HEK293 (cell line): ENCODE results near the gene TTLL7.

Source experiments
- CTCF ChIA-PET: fragments of 350-600 bp; formaldehyde crosslinking; extraction: SDS; loops from one replicate; lab custom pipeline; 2021; ENCODE audit warnings: antibody characterized with exemption; lab: Yijun Ruan, JAX
- POLR2A ChIA-PET: fragments of 300-600 bp; formaldehyde crosslinking; extraction: SDS; loops from one replicate; lab custom pipeline; 2020; ENCODE audit warnings: antibody characterized with exemption, inconsistent platforms; lab: Yijun Ruan, JAX
- H3K27ac ChIP-seq: fragments of 200-500 bp; sonication (Bioruptor generic); 2 replicates; pipeline ENCODE4 v1.5.1; 2014; ENCODE audit warnings: low read depth, low read length, control low read depth, inconsistent platforms; ENCODE audit errors: extremely low read depth
- H3K36me3 ChIP-seq, 2 experiments: fragments of 200-500 bp in 1 of 2; sonication (Bioruptor generic) in 1 of 2; 1 replicate in 1 of 2; 2 replicates in 1 of 2; pipeline ENCODE4 v1.5.1; 2014 to 2017; ENCODE audit warnings: inconsistent platforms in 2 of 2, low read length in 2 of 2; ENCODE audit not compliant: control insufficient read depth in 2 of 2, insufficient read depth in 1 of 2
- H3K4me1 ChIP-seq: fragments of 200-500 bp; sonication (Bioruptor generic); 2 replicates; pipeline ENCODE4 v1.5.1; 2014; ENCODE audit warnings: mild to moderate bottlenecking, low read length, inconsistent platforms; ENCODE audit not compliant: control insufficient read depth, insufficient read depth
- H3K4me3 ChIP-seq: 2 replicates; pipeline ENCODE4 v1.5.1; 2011; ENCODE audit warnings: low read depth, mild to moderate bottlenecking, control low read depth, low read length, moderate library complexity
- H3K9me3 ChIP-seq: fragments of 200-500 bp; sonication (Bioruptor generic); 2 replicates; pipeline ENCODE4 v1.5.1; 2014; ENCODE audit warnings: low read depth, low read length, inconsistent platforms; ENCODE audit not compliant: control insufficient read depth, insufficient read depth
- BCL6B ChIP-seq: fragments of 450-650 bp; formaldehyde crosslinking; IDR thresholded peaks from 2 replicates; pipeline ENCODE4 v1.5.1; 2017; ENCODE audit warnings: missing biosample characterization, missing genetic modification characterization
- EGR2 ChIP-seq: fragments of 450-650 bp; formaldehyde crosslinking; IDR thresholded peaks from 2 replicates; pipeline ENCODE4 v1.5.1; 2016; ENCODE audit warnings: low read depth, missing biosample characterization, missing genetic modification characterization
- FEZF1 ChIP-seq: fragments of 450-650 bp; formaldehyde crosslinking; IDR thresholded peaks from 2 replicates; pipeline ENCODE4 v1.5.1; 2016; ENCODE audit warnings: missing biosample characterization, missing genetic modification characterization
- KLF10 ChIP-seq: fragments of 450-650 bp; IDR thresholded peaks from 2 replicates; pipeline ENCODE4 v1.5.1; 2018; ENCODE audit warnings: missing biosample characterization, mild to moderate bottlenecking, missing genetic modification characterization
- KLF16 ChIP-seq: fragments of 450-650 bp; formaldehyde crosslinking; IDR thresholded peaks from 2 replicates; pipeline ENCODE4 v1.5.1; 2017; ENCODE audit warnings: missing biosample characterization, missing genetic modification characterization
- KLF8 ChIP-seq: fragments of 450-650 bp; formaldehyde crosslinking; IDR thresholded peaks from 2 replicates; pipeline ENCODE4 v1.5.1; 2016; ENCODE audit warnings: missing biosample characterization, missing genetic modification characterization
- OSR2 ChIP-seq: fragments of 450-650 bp; formaldehyde crosslinking; IDR thresholded peaks from 2 replicates; pipeline ENCODE4 v1.5.1; 2016; ENCODE audit warnings: missing biosample characterization, missing genetic modification characterization
- PBX3 ChIP-seq: sonication (generic); formaldehyde crosslinking; IDR thresholded peaks from 2 replicates; pipeline ENCODE4 v1.8.1; 2022; ENCODE audit warnings: mild to moderate bottlenecking, moderate library complexity, missing genetic modification reagents
- SCRT2 ChIP-seq: fragments of 450-650 bp; formaldehyde crosslinking; IDR thresholded peaks from 2 replicates; pipeline ENCODE4 v1.5.1; 2016; ENCODE audit warnings: missing biosample characterization, missing genetic modification characterization
- SP2 ChIP-seq: fragments of 450-650 bp; formaldehyde crosslinking; IDR thresholded peaks from 2 replicates; pipeline ENCODE4 v1.5.1; 2016; ENCODE audit warnings: missing biosample characterization, missing genetic modification characterization
- TRIM28 ChIP-seq: IDR thresholded peaks from 2 replicates; pipeline ENCODE4 v1.6.1; 2011; ENCODE audit warnings: low read length, control low read depth, borderline replicate concordance
- ZBTB17 ChIP-seq: fragments of 450-650 bp; formaldehyde crosslinking; IDR thresholded peaks from 2 replicates; pipeline ENCODE4 v1.5.1; 2016; ENCODE audit warnings: missing biosample characterization, missing genetic modification characterization
- ZBTB20 ChIP-seq: fragments of 450-650 bp; formaldehyde crosslinking; IDR thresholded peaks from 2 replicates; pipeline ENCODE4 v1.5.1; 2016; ENCODE audit warnings: missing biosample characterization, missing genetic modification characterization
- ZNF121 ChIP-seq: fragments of 450-650 bp; formaldehyde crosslinking; IDR thresholded peaks from 2 replicates; pipeline ENCODE4 v1.5.1; 2016; ENCODE audit warnings: missing biosample characterization, missing genetic modification characterization
- ZNF133 ChIP-seq: fragments of 450-650 bp; formaldehyde crosslinking; IDR thresholded peaks from 2 replicates; pipeline ENCODE4 v1.5.1; 2016; ENCODE audit warnings: missing biosample characterization, missing genetic modification characterization
- ZNF239 ChIP-seq: fragments of 450-650 bp; formaldehyde crosslinking; IDR thresholded peaks from 2 replicates; pipeline ENCODE4 v1.5.1; 2016; ENCODE audit warnings: missing biosample characterization, missing genetic modification characterization
- ZNF302 ChIP-seq: fragments of 450-650 bp; formaldehyde crosslinking; IDR thresholded peaks from 2 replicates; pipeline ENCODE4 v1.5.1; 2016; ENCODE audit warnings: missing biosample characterization, missing genetic modification characterization, low read depth
- ZNF341 ChIP-seq: fragments of 450-650 bp; formaldehyde crosslinking; IDR thresholded peaks from 2 replicates; pipeline ENCODE4; 2016; ENCODE audit warnings: low read depth, missing biosample characterization, missing genetic modification characterization
- ZNF398 ChIP-seq: fragments of 450-650 bp; formaldehyde crosslinking; IDR thresholded peaks from 2 replicates; pipeline ENCODE4 v1.5.1; 2017; ENCODE audit warnings: missing biosample characterization, missing genetic modification characterization
- ZNF404 ChIP-seq: fragments of 450-650 bp; formaldehyde crosslinking; IDR thresholded peaks from 2 replicates; pipeline ENCODE4 v1.5.1; 2017; ENCODE audit warnings: missing biosample characterization, missing genetic modification characterization
- ZNF416 ChIP-seq: fragments of 450-650 bp; formaldehyde crosslinking; IDR thresholded peaks from 2 replicates; pipeline ENCODE4 v1.5.1; 2016; ENCODE audit warnings: missing biosample characterization, missing genetic modification characterization
- ZNF426 ChIP-seq: fragments of 450-650 bp; formaldehyde crosslinking; IDR thresholded peaks from 2 replicates; pipeline ENCODE4 v1.5.1; 2017; ENCODE audit warnings: missing biosample characterization, missing genetic modification characterization, mild to moderate bottlenecking, inconsistent platforms, moderate library complexity
- ZNF433 ChIP-seq: fragments of 450-650 bp; formaldehyde crosslinking; IDR thresholded peaks from 2 replicates; pipeline ENCODE4 v1.5.1; 2016; ENCODE audit warnings: missing biosample characterization, missing genetic modification characterization, low read depth
- ZNF549 ChIP-seq: fragments of 450-650 bp; IDR thresholded peaks from 2 replicates; pipeline ENCODE4 v1.5.1; 2018; ENCODE audit warnings: missing biosample characterization, missing genetic modification characterization, mild to moderate bottlenecking, inconsistent platforms, moderate library complexity
- ZNF558 ChIP-seq: fragments of 450-650 bp; formaldehyde crosslinking; IDR thresholded peaks from 2 replicates; pipeline ENCODE4 v1.5.1; 2016; ENCODE audit warnings: missing biosample characterization, missing genetic modification characterization
- ZNF580 ChIP-seq: fragments of 450-650 bp; formaldehyde crosslinking; IDR thresholded peaks from 2 replicates; pipeline ENCODE4 v1.5.1; 2016; ENCODE audit warnings: missing biosample characterization, missing genetic modification characterization
- ZNF600 ChIP-seq: fragments of 450-650 bp; formaldehyde crosslinking; IDR thresholded peaks from 2 replicates; pipeline ENCODE4 v1.5.1; 2016; ENCODE audit warnings: missing biosample characterization, missing genetic modification characterization
- ZNF776 ChIP-seq: fragments of 450-650 bp; formaldehyde crosslinking; IDR thresholded peaks from 2 replicates; pipeline ENCODE4 v1.5.0; 2017; ENCODE audit warnings: missing biosample characterization, missing genetic modification characterization, borderline replicate concordance
- ZNF843 ChIP-seq: fragments of 450-650 bp; formaldehyde crosslinking; IDR thresholded peaks from 2 replicates; pipeline ENCODE4 v1.5.1; 2016; ENCODE audit warnings: missing biosample characterization, missing genetic modification characterization

TTLL7 gene

GRCh38 chr1:83845437-83846071 is 153.4 kb downstream of the TTLL7 start:
- Histone ChIP-seq H3K4me3 (no peak overlapping the region), H3K9me3 (no peaks in the 10 kb centered on the region), H3K4me1 (no peaks in the 10 kb centered on the region), H3K27ac (no peak overlapping the region), H3K36me3 (no peaks in the 10 kb centered on the region)
- CTCF ChIA-PET, result interaction anchor here (0.7 kb wide), 1 partner anchor 1660 kb away, joined by 4 read pairs; no protein-coding TSS in a partner anchor
- POLR2A ChIA-PET, result no interaction called here
- no peak for TF ChIP-seq SCRT2 (tag by site-specific recombination)
- peak; percentile 9; the same call in 1 of the 2 replicates for TF ChIP-seq TRIM28

GRCh38 chr1:83844546-83844945 is 154.4 kb downstream of the TTLL7 start:
- H3K4me1 ChIP-seq, result no peaks in the 10 kb centered on the region; the same call in 1 of the 2 replicates
- TF ChIP-seq ZNF776 (tag by site-specific recombination), result no peak
- no peak for TF ChIP-seq KLF8 (tag by site-specific recombination)
- no peak for TF ChIP-seq PBX3 (CRISPR knock-in tag)
- TF ChIP-seq ZNF549 (tag by site-specific recombination), result no peak
- no peak for TF ChIP-seq ZNF558 (tag by site-specific recombination)
- no peak for TF ChIP-seq ZBTB20
- no peak for TF ChIP-seq ZNF239 (tag by site-specific recombination)
- TF ChIP-seq SP2 (tag by site-specific recombination), result no peak
- TF ChIP-seq ZNF133 (tag by site-specific recombination), result no peak
- TF ChIP-seq ZNF404 (tag by site-specific recombination), result no peak
- TF ChIP-seq EGR2 (tag by site-specific recombination), result no peak
- TF ChIP-seq ZNF302 (tag by site-specific recombination), result no peak
- TF ChIP-seq ZNF600, result no peak
- no peak for TF ChIP-seq ZNF843 (tag by site-specific recombination)
- TF ChIP-seq KLF10 (tag by site-specific recombination), result no peak
- TF ChIP-seq OSR2 (tag by site-specific recombination), result no peak
- TF ChIP-seq, all 188 proteins: peak for 0
- no peak overlapping the region for H3K4me3 ChIP-seq
- POLR2A ChIA-PET, result no interaction called here
- CTCF ChIA-PET, result interaction anchor here (0.7 kb wide), 2 partner anchors 764 to 1659 kb away, joined by 4 to 5 read pairs; no protein-coding TSS in a partner anchor
- H3K36me3 ChIP-seq, result no peaks in the 10 kb centered on the region
- H3K9me3 ChIP-seq, result no peaks in the 10 kb centered on the region
- no peak overlapping the region for H3K27ac ChIP-seq

GRCh38 chr1:83839566-83840173 is 159.3 kb downstream of the TTLL7 start:
- POLR2A ChIA-PET, result no interaction called here
- no peaks in the 10 kb centered on the region for H3K36me3 ChIP-seq
- no peaks in the 10 kb centered on the region for H3K9me3 ChIP-seq
- no peaks in the 10 kb centered on the region; the same call in 1 of the 2 replicates for H3K4me1 ChIP-seq
- H3K4me3 ChIP-seq, result no peak overlapping the region
- H3K27ac ChIP-seq, result no peak overlapping the region
- CTCF ChIA-PET, result no interaction called here
- TF ChIP-seq KLF16 (no peak), ZNF580 (tag by site-specific recombination) (no peak), FEZF1 (tag by site-specific recombination) (peak; percentile 39; the same call in 1 of the 2 replicates), ZNF121 (no peak), ZNF341 (tag by site-specific recombination) (no peak), ZNF433 (tag by site-specific recombination) (no peak), ZNF416 (tag by site-specific recombination) (no peak), ZNF426 (tag by site-specific recombination) (no peak), BCL6B (tag by site-specific recombination) (peak; percentile 95), ZNF398 (tag by site-specific recombination) (peak; percentile 16; the same call in 1 of the 2 replicates), ZBTB17 (tag by site-specific recombination) (peak; percentile 80)
